ENCODE data around the gene SAMD13. TPM values are rescaled to one million over a fixed set of nuclear protein-coding genes. Genes with fewer than 3 reads are reported as not detected.
"Not testable (repeated sequence)": the region's sequence is repeated elsewhere in the genome, so short reads cannot be mapped to it uniquely, and the experiment has no call there.

Gene SAMD13
- total RNA-seq, 8 experiments from 2014 or later, result 2.4 to 18.2 (median 4.2) TPM

- WGBS, 10 experiments, result 60 to 100% (median 100%) methylated on average over 1 of the region's 1 CpG; no CpG with 5 or more reads in 3 of the 10 experiments
- no peak overlapping the region for H3K4me3 ChIP-seq
- peaks cover 0 to 11% of the 10 kb centered on the region in 2 donors for H3K4me1 ChIP-seq (replicated peaks in 1 of 2)
- in situ Hi-C loops (cut with MboI; ENCODE audit: low pct_unique_long_range_greater_than_20kb in 2 of 9, low sequenced_read_pairs in 9 of 9, unreplicated experiment in 9 of 9), result no loop called here
- no peak overlapping the region for H3K27ac ChIP-seq
- no peak for ATAC-seq (replicated peaks in 6 of 8)
These were observed 33.2 kb upstream of the SAMD13 start for GRCh38 chr1:84268346-84268745.

- H3K4me1 ChIP-seq (replicated peaks in 1 of 2), result peaks cover 0 to 11% of the 10 kb centered on the region in 2 donors
- no peak for ATAC-seq (replicated peaks in 6 of 8)
- 17 to 83% (median 47%) methylated on average over 2 of the region's 2 CpGs; no CpG with 5 or more reads in 1 of the 10 experiments for WGBS, 10 experiments
- in situ Hi-C loops (cut with MboI; ENCODE audit: low pct_unique_long_range_greater_than_20kb in 2 of 9, low sequenced_read_pairs in 9 of 9, unreplicated experiment in 9 of 9), result no loop called here
- no peak overlapping the region for H3K27ac ChIP-seq
- H3K4me3 ChIP-seq, result no peak overlapping the region
These were observed 32.2 kb upstream of the SAMD13 start for GRCh38 chr1:84269306-84269705.

DNA sequence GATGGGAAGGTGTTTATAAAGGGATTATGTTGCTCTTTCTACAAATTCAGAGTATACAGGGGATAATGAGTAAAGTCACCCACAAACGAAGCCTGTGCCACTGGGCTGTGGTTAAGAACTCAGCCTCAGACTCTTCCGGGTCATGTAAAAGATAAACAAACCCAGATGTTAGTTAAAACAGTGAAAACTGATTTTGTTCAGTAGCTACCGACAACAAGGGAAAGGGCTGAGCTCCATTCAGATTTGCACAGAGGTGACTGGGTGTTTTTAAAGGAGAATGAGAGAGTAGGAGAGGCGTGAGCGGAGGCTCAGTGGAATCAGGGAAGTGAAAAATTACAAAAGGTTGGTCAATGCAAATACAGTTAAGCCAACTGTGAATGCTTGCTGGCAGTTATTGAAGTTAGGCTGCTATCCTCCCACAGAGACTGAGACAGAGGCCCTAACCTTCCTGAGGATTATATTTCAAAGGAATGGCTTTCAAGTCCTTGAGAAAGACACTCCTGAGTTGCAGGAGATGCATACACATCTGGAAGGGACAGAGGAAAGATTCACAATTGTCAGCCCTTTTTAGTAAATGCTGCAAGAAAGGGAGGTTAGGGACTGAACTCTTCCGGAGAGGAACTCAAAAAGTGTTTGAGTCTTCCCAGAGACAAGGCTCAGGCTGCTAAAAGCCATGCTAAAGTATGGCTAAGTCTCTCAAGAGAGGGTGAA lies 29.9 kb upstream of the SAMD13 start:
- WGBS, 10 experiments, result 0 to 68% (median 39%) methylated on average over 1 to 6 of the region's 6 CpGs; no CpG with 5 or more reads in 1 of the 10 experiments
- H3K4me1 ChIP-seq (replicated peaks in 1 of 2), result peaks cover 0 to 8% of the 10 kb centered on the region in 2 donors
- in situ Hi-C loops (cut with MboI; ENCODE audit: low pct_unique_long_range_greater_than_20kb in 2 of 9, low sequenced_read_pairs in 9 of 9, unreplicated experiment in 9 of 9), result no loop called here
- no peak overlapping the region for H3K4me3 ChIP-seq
- ATAC-seq (replicated peaks in 6 of 8), result peak in 7 of 8 experiments; percentile 12 to 81 (median 61)
- no peak overlapping the region for H3K27ac ChIP-seq

DNA sequence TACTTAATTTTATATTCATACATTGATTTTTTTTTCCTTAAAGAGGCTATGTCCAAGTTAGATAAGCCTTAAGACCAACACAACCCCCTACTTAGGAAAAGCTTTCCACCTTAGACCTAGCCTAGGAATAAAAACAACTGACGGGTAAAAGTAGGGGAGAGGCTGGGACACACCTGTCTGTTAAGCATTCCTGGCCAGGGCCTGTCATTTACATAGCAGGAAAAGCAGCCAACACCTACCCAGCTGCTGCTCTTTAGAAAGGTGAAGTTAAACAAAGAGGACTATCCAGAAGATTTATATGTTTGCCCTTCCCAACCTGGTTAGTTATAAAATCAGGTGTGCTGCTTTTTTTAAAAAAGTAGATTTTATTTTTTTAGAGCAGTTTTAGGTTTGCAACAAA lies 29.1 kb upstream of the SAMD13 start:
- no peak for ATAC-seq (replicated peaks in 6 of 8)
- Histone ChIP-seq H3K4me3 (no peak overlapping the region), H3K4me1 (replicated peaks in 1 of 2) (peaks cover 0 to 8% of the 10 kb centered on the region in 2 donors), H3K27ac (no peak overlapping the region)
- whole genome bisulfite sequencing, 10 experiments, result 25 to 100% (median 94%) methylated on average over 1 of the region's 1 CpG; no CpG with 5 or more reads in 2 of the 10 experiments
- in situ Hi-C loops (cut with MboI; ENCODE audit: low pct_unique_long_range_greater_than_20kb in 2 of 9, low sequenced_read_pairs in 9 of 9, unreplicated experiment in 9 of 9), result no loop called here

DNA sequence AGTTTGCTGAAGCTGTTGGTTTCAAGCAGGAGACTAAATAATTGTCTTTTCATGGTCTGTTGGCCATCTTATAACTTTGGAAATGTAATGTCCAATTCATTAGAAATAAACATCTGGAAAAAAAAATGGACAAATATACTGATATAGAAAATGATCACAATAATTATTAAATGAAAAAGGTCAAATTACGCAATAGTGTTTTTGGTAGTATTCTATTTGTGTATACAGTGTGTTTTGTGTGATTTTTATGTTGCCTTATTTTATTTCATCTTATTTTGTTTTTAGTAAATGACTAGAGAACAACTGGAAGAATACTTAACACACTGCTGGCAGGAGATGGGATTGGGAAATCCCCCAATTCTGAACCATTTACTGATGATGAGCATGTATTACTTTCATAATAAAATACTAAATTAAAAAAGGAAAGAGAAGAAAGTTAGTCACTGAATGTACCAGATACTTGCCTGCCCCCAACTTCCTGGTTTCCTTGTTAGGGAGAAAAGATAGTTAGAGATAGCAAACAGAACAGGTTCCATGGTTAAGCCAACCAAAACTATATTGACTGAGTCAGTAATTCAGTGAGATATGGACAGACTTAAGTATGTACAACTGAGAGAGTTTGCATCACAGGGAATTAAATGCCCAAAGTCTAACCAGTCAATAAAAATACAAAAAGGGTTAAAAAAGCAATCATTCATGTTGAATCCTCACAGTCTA lies 24.0 kb upstream of the SAMD13 start:
- H3K4me1 ChIP-seq (replicated peaks in 1 of 2), result no peaks in the 10 kb centered on the region
- H3K27ac ChIP-seq, result no peak overlapping the region
- 75 to 100% (median 100%) methylated on average over 1 of the region's 1 CpG for WGBS, 10 experiments
- in situ Hi-C loops (cut with MboI; ENCODE audit: low pct_unique_long_range_greater_than_20kb in 2 of 9, low sequenced_read_pairs in 9 of 9, unreplicated experiment in 9 of 9), result no loop called here
- no peak overlapping the region for H3K4me3 ChIP-seq
- ATAC-seq (replicated peaks in 6 of 8), result no peak

- ATAC-seq (replicated peaks in 6 of 8), result no peak
- WGBS, 10 experiments, result 66 to 98% (median 82%) methylated on average over 1 to 7 of the region's 7 CpGs; no CpG with 5 or more reads in 2 of the 10 experiments
- in situ Hi-C loops (cut with MboI; ENCODE audit: low pct_unique_long_range_greater_than_20kb in 2 of 9, low sequenced_read_pairs in 9 of 9, unreplicated experiment in 9 of 9), result no loop called here
- Histone ChIP-seq H3K27ac (no peak overlapping the region), H3K4me3 (no peak overlapping the region), H3K4me1 (replicated peaks in 1 of 2) (no peaks in the 10 kb centered on the region)
These were observed 22.6 kb upstream of the SAMD13 start for GRCh38 chr1:84278905-84279304.

DNA sequence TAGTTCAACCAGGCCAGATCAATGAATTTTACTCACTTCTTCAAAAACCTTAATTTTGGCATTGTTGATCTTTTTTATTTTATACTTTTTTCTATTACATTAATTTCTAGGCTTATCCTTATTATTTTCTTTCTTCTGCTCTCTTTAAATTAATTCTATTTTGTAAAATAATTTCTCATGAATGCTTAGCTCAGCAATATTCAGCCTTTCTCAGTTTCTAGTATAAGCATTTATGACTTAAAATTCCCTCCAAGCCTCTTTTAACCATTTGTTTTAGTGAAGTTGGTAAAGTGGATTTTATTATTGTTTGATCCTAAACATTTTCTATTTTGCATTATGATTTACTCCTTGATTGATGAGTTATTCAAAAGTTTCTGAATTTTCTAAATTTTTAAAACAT lies 20.6 kb upstream of the SAMD13 start:
- no peak for ATAC-seq (replicated peaks in 6 of 8)
- no peak overlapping the region for H3K27ac ChIP-seq
- in situ Hi-C loops (cut with MboI; ENCODE audit: low pct_unique_long_range_greater_than_20kb in 2 of 9, low sequenced_read_pairs in 9 of 9, unreplicated experiment in 9 of 9), result no loop called here
- no peak overlapping the region for H3K4me3 ChIP-seq
- no peaks in the 10 kb centered on the region for H3K4me1 ChIP-seq (replicated peaks in 1 of 2)

- H3K4me3 ChIP-seq, result no peak overlapping the region
- in situ Hi-C loops (cut with MboI; ENCODE audit: low pct_unique_long_range_greater_than_20kb in 2 of 9, low sequenced_read_pairs in 9 of 9, unreplicated experiment in 9 of 9), result no loop called here
- H3K4me1 ChIP-seq (replicated peaks in 1 of 2), result no peaks in the 10 kb centered on the region
- no peak overlapping the region for H3K27ac ChIP-seq
- 90 to 100% (median 100%) methylated on average over 1 of the region's 1 CpG; no CpG with 5 or more reads in 6 of the 10 experiments for WGBS, 10 experiments
- no peak for ATAC-seq (replicated peaks in 6 of 8)
These were observed 18.7 kb upstream of the SAMD13 start for GRCh38 chr1:84282780-84283333.

DNA sequence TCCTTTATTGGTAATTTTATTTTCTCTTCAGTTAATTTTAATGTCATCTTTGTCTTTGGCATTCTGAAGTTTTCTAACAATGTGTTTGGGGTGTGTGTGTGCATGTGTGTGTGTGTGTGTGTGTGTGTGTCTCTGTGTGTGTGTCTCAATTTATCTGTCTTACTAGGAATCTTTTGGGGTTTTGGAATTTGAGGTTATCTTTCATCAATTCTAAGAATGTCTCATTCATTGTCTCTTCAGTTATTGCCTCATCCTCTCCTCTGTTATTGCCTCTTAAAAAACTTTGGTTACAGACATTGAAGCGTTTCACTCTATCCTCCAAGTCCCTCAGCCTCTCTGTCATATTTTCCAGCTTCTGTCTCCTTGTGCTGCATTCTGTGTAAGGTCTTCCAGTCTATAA lies 18.1 kb upstream of the SAMD13 start:
- ATAC-seq (replicated peaks in 6 of 8), result no peak
- in situ Hi-C loops (cut with MboI; ENCODE audit: low pct_unique_long_range_greater_than_20kb in 2 of 9, low sequenced_read_pairs in 9 of 9, unreplicated experiment in 9 of 9), result no loop called here
- 0 to 100% (median 50%) methylated on average over 1 of the region's 1 CpG; no CpG with 5 or more reads in 1 of the 10 experiments for WGBS, 10 experiments

DNA sequence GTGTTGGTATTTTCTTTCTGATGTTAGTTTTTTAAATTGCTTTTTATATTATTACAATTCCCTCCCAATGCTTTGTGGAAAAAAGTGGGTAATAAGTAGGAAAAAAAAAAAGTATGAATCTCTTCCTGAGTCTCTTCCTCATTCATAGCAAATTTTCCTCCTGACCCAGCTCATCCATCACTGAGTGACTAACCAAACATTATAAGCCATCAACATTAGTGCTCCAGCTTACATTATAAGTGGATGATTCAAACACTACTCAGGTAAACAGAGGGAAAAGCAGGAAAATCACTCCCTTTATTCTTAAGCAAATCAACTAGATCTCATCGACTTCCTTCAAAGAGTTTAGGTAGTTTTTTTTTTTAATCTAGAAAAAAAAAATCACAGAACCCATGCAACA lies 15.4 kb upstream of the SAMD13 start:
- Histone ChIP-seq H3K4me3 (no peak overlapping the region), H3K4me1 (replicated peaks in 1 of 2) (no peaks in the 10 kb centered on the region), H3K27ac (no peak overlapping the region)
- in situ Hi-C loops (cut with MboI; ENCODE audit: low pct_unique_long_range_greater_than_20kb in 2 of 9, low sequenced_read_pairs in 9 of 9, unreplicated experiment in 9 of 9), result no loop called here
- WGBS, 10 experiments, result 14 to 89% (median 77%) methylated on average over 1 of the region's 1 CpG; no CpG with 5 or more reads in 1 of the 10 experiments
- ATAC-seq (replicated peaks in 6 of 8), result peak in 1 of 8 experiments; percentile 30

More for the DNA sequence above, 18.1 kb upstream of the SAMD13 start:
- Histone ChIP-seq H3K4me1 (replicated peaks in 1 of 2) (no peaks in the 10 kb centered on the region), H3K4me3 (no peak overlapping the region), H3K27ac (no peak overlapping the region)

DNA sequence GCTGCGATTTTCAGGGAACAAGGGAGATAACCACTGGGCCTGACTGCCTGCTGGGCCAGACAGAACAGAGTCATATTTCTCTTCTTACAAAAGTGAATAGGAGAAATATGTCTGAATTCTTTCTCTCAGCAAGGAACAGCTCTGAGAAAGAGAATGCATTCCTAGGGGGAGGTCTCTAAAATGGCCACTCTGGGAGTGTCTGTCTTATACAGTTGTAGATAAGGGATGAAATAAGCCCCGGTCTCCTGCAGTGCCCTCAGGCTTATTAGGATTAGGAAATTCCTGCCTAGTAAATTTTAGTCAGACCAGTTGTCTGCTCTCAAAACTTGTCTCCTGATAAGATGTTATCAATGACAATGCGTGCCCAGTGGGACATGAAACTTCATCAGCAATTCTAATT lies 14.1 kb upstream of the SAMD13 start:
- ATAC-seq (replicated peaks in 6 of 8); H3K4me3 ChIP-seq; in situ Hi-C loops (cut with MboI; ENCODE audit: low pct_unique_long_range_greater_than_20kb in 2 of 9, low sequenced_read_pairs in 9 of 9, unreplicated experiment in 9 of 9); H3K4me1 ChIP-seq (replicated peaks in 1 of 2); H3K27ac ChIP-seq: not testable (repeated sequence)
- 50 to 100% (median 62%) methylated on average over 1 to 3 of the region's 3 CpGs for WGBS, 10 experiments

DNA sequence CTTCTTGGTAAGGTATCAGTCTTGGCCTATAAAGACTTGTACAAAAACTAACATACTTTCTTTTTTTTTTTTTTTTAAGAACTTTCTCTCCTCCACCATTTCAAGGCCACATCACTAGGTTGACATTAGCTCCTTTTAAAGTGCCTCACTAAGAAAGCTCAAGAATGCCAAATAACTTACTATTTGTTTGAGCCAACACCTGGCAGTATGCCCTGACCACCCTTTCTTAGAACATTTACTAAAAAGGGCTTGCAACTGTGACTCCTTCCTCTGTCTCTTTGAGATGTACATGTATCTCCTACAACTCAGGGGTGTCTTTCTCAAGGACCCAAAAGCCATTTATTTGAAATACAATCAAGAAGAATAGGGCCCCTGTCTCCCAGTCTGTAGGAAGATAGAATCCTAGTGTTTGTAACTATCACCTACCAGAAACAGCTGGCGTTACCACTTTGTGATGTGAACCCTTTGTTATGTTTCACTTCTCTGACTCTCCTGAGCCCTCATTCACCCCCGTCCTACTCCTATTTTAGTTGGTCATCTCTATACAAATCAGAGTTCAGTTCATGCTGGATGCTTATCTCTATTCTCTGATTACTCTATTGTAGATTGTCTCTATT lies 12.2 kb upstream of the SAMD13 start:
- in situ Hi-C loops (cut with MboI; ENCODE audit: low pct_unique_long_range_greater_than_20kb in 2 of 9, low sequenced_read_pairs in 9 of 9, unreplicated experiment in 9 of 9), result no loop called here
- Histone ChIP-seq H3K27ac (no peak overlapping the region), H3K4me1 (replicated peaks in 1 of 2) (no peaks in the 10 kb centered on the region), H3K4me3 (no peak overlapping the region)
- WGBS, 10 experiments, result 74 to 95% (median 85%) methylated on average over 1 to 2 of the region's 2 CpGs; no CpG with 5 or more reads in 2 of the 10 experiments
- ATAC-seq (replicated peaks in 6 of 8), result no peak
